Ammon's horn (tissue), 1 donor: Measurements from ENCODE around the gene SLC45A3.

Experiments
- DNase-seq: peaks from one replicate; pipeline ENCODE4 v3.0.0-alpha.2; 2016; ENCODE audit warnings: low spot score

Gene SLC45A3

DNA sequence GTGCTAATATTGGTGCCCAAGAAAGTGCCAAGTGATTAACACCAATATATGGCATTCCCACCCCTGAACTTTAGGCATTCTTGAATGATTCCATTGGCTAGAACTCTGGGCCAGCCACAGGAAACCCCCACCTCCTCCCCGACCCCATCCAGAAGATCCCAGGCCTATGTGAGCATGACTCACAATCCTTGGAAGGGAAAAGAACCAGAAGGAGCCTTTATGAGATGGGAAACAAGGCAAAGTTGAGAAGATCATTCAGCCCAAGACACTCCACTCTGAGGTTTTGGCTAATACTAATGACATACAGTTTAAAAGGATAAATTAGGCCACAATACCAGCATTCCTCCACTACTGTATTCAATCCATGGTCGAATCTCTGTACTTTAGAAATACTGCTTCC is 70.3 kb downstream of the SLC45A3 start:
- no peak for DNase-seq
